NB4 (cell line): ENCODE measurements around the gene ZNHIT2.

ENCODE experiments used
- MYC ChIP-seq: IDR thresholded peaks from 2 replicates; pipeline ENCODE4 v1.6.1; 2011; ENCODE audit warnings: low read depth, low read length
- POLR2A ChIP-seq: IDR thresholded peaks from 2 replicates; pipeline ENCODE4 v1.6.1; 2011; ENCODE audit warnings: mild to moderate bottlenecking; ENCODE audit not compliant: insufficient read length; ENCODE audit errors: extremely low read depth
- TF ChIP-seq, protein P1 (sequence below): IDR thresholded peaks from one replicate; pipeline ENCODE4 v1.5.1; 2012; ENCODE audit warnings: low read depth, low read length
- TF ChIP-seq, protein P2 (sequence below): IDR thresholded peaks from 2 replicates; pipeline ENCODE4 v1.6.1; 2011; ENCODE audit warnings: low read depth, low read length

DNA sequence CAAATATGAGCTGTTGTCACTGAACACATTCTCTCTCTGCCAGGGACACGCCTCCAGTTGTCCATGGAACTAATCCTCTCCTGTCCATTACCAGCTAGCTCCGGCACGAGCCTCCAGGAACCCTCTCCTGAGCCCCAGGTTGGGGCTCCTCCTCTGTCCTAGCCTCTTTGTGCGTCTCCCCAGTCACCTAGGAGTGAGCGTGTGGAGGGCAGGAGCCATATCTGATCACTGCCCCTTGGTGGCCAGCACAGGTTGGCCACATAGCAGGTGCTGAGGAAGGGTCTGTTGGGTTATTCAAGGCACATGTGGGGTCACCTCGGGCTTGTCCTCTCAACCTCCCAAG is 14.4 kb upstream of the ZNHIT2 start:
- TF ChIP-seq, protein P1, sequence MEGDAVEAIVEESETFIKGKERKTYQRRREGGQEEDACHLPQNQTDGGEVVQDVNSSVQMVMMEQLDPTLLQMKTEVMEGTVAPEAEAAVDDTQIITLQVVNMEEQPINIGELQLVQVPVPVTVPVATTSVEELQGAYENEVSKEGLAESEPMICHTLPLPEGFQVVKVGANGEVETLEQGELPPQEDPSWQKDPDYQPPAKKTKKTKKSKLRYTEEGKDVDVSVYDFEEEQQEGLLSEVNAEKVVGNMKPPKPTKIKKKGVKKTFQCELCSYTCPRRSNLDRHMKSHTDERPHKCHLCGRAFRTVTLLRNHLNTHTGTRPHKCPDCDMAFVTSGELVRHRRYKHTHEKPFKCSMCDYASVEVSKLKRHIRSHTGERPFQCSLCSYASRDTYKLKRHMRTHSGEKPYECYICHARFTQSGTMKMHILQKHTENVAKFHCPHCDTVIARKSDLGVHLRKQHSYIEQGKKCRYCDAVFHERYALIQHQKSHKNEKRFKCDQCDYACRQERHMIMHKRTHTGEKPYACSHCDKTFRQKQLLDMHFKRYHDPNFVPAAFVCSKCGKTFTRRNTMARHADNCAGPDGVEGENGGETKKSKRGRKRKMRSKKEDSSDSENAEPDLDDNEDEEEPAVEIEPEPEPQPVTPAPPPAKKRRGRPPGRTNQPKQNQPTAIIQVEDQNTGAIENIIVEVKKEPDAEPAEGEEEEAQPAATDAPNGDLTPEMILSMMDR = no peak
- TF ChIP-seq POLR2A (no peak), MYC (no peak)
- TF ChIP-seq, protein P2, sequence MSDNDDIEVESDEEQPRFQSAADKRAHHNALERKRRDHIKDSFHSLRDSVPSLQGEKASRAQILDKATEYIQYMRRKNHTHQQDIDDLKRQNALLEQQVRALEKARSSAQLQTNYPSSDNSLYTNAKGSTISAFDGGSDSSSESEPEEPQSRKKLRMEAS = no peak
